MM.1S (cell line): ENCODE results near the gene DDAH1.

Experiments used
- CTCF ChIP-seq: fragments of 300-600 bp; sonication (generic); IDR thresholded peaks from 2 replicates; pipeline ENCODE4 v1.5.1; 2016; ENCODE audit warnings: antibody characterized with exemption, low read length, mixed read lengths
- EZH2 ChIP-seq: fragments of 300-600 bp; sonication (generic); optimal IDR thresholded peaks from 2 replicates; pipeline ENCODE3; 2017; ENCODE audit warnings: low read depth, mild to moderate bottlenecking, antibody characterized with exemption, low read length, mixed read lengths
- EZH2phosphoT487 ChIP-seq: fragments of 300-600 bp; sonication (generic); IDR thresholded peaks from 2 replicates; pipeline ENCODE4 v1.6.1; 2018; ENCODE audit warnings: antibody characterized with exemption, low read length

- TF ChIP-seq CTCF (no peak), EZH2 (no peak), EZH2phosphoT487 (no peak)
These were observed 88.6 kb downstream of the DDAH1 start for GRCh38 chr1:85376356-85376755.
